Measurements from ENCODE around the gene GAB3.
A peak's percentile ranks its signal among the peaks of the same experiment; 100 is the strongest.

Gene GAB3

DNA sequence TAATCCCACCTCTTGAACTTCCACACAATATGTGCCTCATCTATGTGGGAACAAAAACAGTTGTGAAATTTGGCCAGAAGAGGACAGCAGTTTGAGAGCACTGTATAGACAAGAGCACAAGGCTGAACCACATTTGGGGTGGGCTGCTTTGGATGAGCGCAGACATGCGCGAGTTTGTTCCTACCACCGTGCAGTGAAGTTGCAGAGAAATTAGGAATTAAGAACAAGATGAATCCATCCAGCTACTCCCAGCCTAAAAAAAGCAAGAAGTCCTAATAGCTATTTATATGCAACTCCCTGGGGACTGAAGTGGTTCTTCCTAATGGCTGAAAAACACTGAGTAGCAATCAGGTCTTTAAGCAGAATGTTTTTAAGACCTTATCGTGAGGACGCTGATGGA lies 1.0 kb downstream of the GAB3 start:
- DNase-seq = no peak

DNA sequence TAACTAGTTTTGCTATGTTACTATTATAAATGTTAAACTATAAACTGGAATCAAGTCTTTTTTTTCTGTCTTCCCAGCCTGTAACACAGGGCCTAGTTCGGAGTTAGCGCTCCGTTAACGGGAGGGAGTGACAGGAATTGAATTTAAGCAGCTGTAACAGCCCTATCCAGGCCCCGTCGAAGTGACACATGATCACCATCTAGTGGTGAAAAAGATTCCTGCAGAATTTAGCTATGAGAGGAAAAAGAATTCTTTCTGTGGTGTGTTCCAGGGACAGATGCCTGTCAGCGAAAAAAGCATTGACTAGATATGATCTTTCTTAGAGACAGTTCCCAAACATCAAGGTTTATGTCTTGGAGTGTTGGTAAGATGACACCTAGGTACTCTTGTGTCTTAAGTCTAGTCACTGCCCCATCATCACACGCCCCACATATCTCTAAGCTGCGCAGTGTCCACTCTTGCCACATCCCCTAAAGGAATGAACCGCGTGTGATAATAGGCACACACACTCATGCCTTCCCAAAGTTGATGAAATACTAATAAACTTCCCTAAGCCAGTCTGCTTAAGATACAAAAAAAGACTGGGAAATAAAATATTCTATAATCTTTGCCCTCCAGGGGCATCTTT lies 2.1 kb downstream of the GAB3 start:
- peak in 1 of 2 experiments; percentile 52 for DNase-seq

DNA sequence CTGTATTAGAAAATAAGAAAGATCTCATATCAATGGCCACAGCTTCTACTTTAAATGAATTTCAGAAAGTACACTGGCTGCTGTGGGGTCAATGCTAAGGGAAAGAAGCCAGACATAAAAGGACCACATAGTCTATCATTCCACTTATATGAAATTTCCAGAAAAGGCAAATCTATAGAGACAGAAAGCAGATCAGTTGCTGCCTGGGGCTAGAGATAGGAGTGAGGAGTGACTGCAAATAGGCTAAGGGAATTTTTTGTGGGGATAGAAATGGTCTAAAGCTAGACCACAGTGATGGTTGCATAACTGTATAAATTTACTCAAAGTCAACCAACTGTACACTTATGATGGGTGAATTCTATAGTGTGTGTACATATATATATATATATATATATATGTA lies 8.3 kb downstream of the GAB3 start:
- no peak for DNase-seq

DNA sequence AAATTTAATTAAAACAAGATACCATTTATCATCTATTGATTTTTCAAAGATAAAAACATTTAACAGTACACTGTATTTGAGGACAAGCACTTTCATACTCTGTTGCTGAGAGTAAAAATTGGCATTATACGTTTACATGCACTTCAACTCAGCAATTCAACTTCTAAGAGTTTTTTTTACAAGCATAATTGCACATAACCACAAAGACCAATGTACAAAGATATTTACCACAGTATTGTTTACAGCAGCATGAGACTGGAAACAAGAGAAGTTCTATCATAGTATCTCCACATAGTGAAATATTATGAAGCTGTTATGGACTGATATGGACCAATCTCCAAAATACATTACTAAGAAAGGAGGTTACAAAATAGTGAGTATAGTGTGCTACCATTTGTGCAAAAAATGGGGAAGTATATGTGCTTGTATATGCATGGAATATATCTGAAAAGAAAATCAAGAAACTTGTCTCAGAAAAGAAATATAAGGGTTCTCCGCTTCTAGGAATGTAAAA lies 10.9 kb downstream of the GAB3 start:
- no peak for DNase-seq

DNA sequence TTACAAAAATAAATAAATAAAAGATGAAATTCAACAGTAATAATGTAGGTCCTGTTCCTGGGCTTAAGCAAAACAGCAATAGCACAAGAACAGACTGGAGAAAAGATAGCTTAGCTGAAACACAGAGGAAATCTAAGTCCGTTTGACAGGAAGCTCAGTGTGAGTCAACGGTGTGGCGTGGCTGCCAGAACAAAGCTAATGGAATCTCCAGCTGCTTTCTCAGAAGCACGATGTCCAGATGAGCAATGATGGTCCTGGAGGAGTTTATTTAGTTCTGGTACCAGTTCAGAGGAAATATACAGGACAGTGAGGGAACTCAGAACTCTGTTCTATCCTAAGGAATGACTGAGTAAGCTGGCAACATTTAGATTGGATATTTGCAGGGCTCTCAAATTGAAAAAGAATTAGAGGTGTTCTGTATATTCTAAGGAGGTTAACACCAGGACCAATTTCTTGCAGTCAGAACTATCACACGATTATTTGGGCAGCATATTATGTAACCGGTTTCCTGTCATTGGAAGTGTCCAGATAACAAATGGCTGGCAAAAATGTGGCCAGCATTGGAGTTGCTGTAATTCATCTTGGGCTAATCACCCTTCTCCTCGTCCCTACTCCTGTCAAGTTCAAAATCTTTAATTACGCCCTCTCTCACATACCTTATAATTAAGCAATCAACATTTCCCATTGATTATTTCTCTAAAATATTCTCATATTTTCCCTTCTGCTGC lies 12.7 kb downstream of the GAB3 start:
- peak in 1 of 2 experiments; percentile 59 for DNase-seq

DNA sequence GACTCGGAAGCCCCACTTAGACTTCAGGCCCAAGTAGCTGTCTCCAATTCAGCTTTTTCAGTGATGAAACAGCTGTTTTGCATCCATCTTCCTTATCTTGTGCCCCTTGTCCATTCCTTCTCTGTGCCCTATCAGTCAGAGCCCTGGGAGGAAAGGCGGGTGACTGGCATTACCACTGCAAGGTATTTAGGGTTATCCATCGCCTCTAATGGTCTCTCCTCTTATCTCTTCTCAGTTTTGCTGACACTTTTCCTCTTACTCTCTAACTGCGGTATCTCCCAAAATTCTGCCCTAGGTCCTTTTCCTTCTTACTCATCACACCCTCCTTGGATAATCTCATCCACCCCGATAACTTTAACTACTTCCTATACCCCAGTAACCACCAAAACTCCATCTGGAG lies 13.7 kb downstream of the GAB3 start:
- DNase-seq = no peak

DNA sequence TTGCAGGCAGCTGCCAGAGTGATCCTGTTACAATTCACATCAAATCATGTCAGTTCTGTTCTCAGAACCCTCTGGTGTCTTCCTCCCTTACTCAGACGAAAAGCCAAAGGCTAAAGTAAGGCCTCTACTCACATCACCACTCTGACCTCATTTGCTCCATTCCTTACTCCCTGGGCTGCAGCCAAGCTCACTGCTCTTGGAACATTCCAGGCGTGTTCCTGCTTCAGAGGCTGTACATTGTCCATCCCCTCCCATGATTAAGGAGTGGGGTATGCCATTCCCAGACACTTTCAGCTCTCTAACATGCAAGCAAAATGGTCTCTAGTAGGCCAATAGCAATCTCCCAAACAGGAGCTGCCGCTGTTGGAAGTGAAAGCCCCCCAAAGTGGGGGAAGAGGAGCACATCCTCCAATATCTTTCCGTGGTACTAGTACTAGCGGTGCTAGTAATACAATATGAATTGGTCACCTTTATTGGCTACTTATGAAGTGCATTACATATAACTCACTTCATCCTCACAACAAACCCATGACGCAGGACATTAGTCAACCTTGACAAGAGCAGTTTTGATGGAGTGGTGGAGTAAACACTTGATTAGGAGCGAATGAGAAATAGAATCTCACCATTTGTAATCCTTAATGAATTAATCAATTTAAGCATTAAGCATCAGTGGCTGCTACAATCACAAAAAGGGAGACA lies 15.0 kb downstream of the GAB3 start:
- no peak for DNase-seq

DNA sequence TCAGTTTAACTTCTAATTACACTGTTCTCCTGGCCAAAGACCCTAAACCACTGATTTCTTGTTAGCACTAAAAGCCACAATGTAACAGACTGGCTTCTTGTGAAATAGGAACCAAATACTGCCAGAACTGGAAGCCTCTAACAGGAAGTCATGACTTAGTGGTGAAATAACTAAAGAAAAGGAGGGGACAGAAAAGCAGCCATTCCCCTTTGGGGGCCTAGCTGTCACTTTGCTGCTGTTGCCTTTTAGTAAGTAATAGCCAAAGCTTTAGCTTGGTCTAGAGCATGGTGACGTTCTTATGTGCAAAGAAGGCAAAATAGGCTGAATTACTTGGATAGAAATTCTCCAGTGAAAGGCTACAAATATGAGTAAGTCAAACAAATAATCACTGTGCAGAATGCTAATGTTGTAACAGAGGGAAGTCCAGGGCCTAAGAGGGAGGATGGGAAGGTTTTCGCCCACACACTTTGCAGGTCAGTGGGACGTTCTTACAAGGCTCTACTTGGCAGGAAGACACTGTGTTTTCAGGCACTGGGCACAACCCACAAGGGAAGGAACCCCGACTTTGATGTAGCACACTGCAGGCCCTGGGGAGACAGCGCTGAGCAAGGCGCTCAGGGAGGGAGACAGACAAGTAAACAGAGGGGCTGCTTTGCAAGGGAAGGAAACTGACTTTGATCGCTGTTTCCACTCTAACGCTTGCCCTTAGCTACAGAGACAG lies 16.7 kb downstream of the GAB3 start:
- no peak for DNase-seq

DNA sequence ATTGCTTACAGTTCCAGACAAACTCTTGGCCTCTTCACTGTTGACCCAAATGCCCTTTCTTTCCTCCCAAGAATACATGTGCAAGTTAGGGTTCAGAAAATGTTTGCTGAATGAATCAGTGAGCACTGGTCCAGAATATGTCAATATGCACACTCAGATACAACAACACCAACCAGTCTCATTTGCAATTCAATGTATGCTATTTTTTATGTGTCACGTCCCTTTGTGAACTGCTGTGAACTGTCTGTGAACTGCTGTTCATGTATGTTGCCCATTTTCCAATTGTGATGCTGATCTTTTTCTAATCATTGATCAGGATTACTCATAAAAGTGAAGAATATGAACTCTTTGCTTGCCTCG lies 17.8 kb downstream of the GAB3 start:
- no peak for DNase-seq

DNA sequence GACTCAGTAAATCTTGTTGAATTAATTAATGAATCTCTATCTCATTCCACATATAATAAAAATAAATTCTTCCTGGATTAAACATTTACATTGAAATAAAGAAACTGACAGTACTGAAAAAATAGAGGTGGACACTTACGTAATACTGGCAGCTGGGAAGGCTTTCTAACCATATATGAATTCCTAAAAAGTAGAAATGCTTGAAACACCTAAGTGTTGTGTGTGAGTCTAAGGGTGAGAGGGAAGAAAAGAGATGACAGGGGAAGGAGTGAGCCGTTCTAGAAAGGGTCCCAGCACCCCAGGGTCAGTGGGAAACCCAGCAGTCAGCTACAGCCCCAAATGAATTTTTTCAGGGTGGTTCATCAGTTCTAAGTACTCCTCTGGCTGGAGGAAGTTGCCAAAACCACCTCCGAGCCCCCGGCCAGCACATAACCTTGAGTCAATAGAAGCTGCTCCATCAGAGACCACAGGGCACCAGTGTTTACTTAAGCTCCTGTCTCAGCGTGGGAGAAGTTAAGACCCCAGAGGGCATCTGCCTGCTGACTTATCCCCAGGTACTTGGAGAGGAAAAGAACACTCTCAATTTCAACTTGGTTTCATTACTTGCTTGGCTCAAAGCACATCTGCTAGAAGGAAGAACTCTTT lies 18.3 kb downstream of the GAB3 start:
- DNase-seq = no peak

DNA sequence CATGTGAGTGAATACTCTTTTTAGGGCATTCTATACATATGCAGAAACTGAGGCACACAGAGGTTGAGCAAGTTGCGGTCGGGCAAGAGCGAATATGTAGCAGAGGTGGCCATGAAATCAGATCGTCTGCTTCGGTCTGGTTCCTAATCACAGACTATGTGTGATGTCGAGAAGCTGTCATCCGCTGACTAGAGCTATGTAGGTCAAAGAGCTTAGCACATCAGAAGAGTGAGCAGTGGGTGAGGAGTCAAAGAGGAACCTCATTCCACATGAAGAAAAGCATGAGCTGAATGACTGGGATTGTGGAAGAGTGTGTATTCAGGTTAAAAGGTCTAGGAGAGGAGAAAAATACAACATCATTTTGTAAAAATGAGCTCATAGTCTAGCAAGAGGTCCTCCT lies 19.0 kb downstream of the GAB3 start:
- DNase-seq = no peak

DNA sequence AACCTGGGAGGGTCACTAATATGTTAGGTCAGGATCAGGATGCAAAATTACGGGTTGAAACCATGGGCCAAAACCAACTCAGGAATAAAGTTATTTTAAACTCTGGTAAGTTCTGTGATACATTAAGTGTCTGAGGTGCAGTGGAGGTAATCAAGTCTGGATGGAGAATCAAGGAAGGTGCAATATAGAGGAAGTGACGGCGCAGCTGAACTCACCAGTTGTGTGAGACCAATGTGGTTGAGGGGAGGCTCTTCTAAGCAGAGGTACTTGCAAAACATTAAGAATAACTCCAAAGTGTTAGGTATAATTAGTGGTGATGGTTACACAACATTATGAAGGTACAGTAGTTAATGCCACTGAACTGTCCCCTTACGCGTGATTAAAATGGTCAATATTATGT lies 19.7 kb downstream of the GAB3 start:
- DNase-seq = no peak

DNA sequence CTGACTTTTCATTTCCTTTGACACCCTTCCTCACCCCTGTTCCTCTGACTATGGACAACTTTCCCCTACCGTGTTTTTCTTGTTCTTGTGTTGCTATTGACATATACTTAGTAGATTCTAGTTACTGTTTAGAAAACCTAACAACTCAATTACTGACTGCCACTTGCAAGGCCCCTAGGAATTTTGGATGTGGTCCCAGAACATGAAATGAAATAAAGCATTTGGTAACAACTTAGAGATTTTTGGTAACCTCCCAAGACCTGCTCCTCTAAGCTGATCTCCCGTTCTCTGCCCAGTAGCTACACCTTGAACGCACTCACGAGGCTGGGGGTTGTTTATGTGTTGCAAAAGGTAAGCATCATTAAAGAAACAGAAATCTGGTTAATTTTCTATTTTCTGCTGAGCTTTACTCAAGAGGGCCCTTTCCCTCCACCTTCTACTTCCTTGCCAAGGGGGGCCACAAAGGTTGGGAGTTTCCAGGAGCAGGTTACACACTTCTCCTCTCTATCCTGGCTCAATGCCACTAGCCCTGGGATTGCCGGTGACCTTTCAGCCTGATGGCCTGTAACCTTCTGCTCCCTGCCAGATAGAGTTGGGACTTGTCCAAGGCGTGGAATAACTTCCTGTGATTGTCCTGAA lies 20.5 kb downstream of the GAB3 start:
- DNase-seq = no peak

DNA sequence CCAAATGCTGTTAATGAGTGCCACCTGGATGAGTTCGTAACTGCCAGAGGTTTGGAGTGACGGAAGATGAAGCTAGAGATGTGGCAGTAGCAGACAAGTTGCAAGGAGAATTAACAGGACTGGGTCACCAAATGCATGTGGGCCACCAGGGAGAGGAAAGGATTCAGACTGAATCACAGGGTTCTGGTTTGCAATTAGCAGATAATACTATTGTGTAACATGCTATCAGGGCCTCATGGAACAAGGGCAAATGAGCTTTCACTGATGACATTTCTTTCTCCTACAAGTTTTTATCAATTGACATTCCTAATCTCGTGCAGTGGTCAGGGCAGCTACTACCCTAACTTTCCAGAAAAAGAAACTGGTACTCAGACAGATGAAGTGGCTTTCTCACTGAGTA lies 21.4 kb downstream of the GAB3 start:
- no peak for DNase-seq

DNA sequence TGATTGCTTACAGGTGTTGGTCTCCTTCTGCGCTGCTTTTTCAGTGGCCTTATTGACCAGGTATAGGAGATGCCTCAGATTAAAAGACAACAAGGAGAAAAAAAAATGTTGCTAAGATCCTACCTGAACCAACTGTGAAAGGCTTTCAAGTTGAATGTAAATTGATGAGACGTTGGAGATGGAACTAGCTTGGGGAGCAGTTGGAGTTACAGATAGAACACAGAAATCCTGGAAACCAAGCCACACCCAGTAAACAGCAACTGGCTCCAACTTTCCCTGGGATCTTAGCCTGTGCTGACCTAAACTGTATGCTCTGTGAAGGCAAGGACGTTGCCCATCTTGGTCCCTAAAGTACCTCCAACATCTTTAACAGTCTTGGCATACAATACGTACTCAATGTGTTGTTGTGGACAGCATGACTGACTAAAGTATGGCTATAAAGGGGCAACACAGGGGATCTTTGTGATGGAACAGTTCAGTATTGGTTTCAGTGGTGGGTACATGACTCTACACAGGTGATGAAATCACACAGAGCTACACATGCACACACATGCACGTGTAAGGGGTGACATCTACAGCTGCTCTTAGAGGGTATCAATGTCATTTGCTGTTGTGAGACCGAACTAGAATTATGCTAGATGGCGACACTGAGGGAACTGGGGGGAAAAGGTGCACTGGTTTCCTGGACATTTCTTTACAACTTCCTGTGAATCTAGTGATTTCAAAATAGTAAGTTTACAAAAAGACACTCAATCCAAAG lies 22.3 kb downstream of the GAB3 start:
- DNase-seq = no peak

DNA sequence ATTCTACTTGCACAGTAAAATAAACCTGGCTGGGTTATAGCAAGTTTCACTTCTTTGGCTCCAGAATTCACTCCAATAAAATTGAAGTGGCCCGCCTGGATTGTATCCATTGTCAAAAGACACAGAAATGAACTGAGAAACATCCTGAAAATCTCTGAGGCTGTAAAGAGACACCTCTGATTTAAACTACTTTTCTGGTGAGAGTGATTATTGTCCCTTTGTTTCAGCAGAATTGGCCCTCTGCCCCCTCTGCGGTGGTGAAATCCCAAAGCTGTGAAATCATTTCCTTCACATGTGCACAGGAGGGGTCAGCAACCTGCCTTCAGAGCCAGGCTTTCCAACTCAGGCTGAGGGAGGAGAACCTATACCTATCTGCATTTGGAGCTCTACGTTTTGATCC lies 23.0 kb downstream of the GAB3 start:
- DNase-seq = peak in 1 of 2 experiments; percentile 30

DNA sequence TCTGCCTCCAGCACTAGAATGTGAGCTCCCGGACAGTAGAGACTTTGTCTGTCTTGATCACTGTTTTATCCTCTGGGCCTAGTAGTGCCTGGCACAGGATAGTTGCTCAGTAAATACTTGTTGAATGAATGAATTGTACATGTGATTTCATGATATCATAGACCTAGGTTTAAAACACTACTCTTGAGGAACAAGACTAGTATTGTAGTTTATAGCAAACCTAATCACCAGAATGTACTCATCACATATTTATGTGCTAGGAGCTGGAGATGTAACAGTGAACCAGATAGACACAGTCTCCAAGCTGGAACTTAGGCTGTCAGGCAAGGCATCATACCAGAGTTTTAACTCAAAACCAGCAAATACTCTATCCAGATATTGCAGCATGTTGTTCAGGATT lies 23.5 kb downstream of the GAB3 start:
- DNase-seq = no peak

DNA sequence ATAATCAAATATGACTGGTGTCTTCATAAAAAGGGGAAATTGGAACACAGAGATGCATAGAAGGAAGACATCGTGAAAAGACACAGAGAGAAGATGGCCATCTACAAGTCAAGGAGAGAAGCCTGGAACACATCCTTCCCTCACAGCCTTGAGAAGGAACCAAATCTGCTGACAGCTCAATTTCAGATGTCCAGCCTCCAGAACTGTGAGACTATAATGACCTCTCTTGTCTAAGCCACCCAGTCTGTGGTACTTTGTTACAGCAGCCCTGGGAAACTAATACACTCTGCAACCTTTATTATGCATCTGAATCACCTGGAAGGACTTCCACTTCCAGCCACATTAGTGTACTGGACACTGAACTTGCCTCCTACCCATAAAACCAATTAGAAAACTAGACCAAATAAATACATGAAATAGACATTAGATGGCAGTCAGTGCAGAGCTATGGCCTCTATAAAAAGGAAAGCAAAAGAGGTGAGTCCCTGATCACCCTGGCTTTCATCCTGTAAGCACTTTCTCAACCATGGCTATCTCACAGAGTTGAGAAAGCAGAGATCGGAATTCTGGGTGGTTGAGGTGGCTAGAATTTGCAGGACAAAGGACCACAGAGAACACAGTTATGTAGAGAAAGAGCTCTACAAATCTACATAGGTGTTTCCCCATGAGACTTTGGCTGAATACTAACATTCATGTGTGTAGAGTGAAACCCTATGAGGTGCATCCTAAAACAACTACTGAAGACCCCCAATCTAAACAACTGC lies 25.7 kb downstream of the GAB3 start:
- DNase-seq = no peak

DNA sequence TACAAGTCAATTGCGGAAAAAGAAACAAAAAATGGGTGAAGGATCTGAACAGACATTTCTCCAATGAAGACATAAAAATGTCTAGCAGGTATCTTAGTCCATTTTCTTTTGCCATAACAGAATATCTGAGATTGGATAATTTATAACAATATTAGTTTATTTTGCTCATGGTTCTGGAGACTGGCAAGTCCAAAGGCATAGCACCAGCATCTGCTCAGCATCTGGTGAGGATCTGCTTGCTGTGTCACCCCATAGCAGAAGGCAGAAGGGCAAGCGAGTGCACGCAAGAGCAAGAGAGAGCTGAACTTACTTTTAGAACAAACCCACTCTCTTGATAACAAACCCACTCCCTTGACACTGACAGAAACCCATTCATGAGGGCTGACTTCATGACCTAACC lies 29.7 kb downstream of the GAB3 start:
- DNase-seq = no peak

DNA sequence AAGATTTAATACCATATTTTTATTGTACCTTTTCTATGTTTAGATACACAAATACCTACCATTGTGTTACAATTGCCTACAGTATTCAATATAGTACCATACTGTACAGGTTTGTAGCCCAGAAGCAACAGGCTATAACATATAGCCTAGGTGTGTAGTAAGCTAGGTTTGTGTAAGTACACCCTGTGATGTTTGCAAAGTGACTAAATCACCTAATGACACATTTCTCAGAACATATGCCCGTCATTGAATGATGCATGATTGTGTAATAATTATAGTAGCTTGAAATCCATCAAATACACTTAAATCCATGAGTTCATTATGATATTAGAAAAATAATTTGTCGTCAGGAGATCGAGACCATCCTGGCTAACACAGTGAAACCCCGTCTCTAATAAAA lies 30.8 kb downstream of the GAB3 start:
- no peak for DNase-seq

DNA sequence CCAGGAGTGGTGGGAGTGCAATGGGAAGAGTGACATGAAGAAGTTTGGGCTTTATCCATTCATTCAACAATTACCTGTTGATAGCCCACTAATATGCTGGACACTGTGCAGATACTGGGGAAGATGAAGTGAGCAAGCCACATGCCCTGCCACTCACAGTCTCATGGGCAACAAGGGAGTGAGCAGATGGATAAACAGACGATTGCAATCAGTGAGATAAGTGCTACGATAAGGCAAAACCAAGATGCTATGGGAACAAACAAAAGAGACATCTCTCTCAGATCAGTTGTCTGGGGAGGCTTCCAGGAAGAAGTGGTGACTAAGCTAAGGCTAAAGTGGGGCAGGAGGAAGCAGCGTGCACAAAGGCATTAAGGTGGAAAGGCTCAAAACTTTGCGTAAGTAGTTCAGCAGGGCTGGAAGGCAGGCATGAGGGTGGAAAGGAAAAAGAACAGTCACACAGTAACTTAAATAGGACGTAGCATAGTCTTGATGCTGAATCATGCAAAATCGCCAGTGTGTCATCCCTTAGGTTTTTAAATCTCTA lies 31.7 kb downstream of the GAB3 start:
- no peak for DNase-seq

Data from SW 1271 (cell line).